ENCODE measurements around the gene CORIN.

The CORIN gene

GRCh38 chr4:47749060-47749459, 88.8 kb downstream of the CORIN start (continued):
- TF ChIP-seq TSHZ2 (CRISPR knock-in tag; IDR thresholded peaks at IDR 0.05) = no peak
- TF ChIP-seq CREB5 (CRISPR knock-in tag; IDR thresholded peaks at IDR 0.05; ENCODE audit: low read depth) = no peak
- TF ChIP-seq TOX (CRISPR knock-in tag; IDR thresholded peaks at IDR 0.05; ENCODE audit: borderline replicate concordance) = no peak

GRCh38 chr4:47747846-47748494, 89.9 kb downstream of the CORIN start:
- ATAC-seq = no peak
- no peak for TF ChIP-seq ZFP3 (CRISPR knock-in tag; IDR thresholded peaks at IDR 0.05)
- no peak for TF ChIP-seq BACH2 (CRISPR knock-in tag; IDR thresholded peaks at IDR 0.05; ENCODE audit: borderline replicate concordance)
- no peak for TF ChIP-seq ESRRG (CRISPR knock-in tag; IDR thresholded peaks at IDR 0.05)
- no peak for TF ChIP-seq RARB (CRISPR knock-in tag; IDR thresholded peaks at IDR 0.05)
- no peak for TF ChIP-seq ZNF565 (CRISPR knock-in tag; conservative IDR thresholded peaks at IDR 0.05; ENCODE audit: low read depth)
- no peak for TF ChIP-seq SNAI2 (CRISPR knock-in tag; IDR thresholded peaks at IDR 0.05)
- TF ChIP-seq ZNF8 (CRISPR knock-in tag; IDR thresholded peaks at IDR 0.05) = no peak
- TF ChIP-seq GLIS3 (CRISPR knock-in tag; IDR thresholded peaks at IDR 0.05) = no peak
- TF ChIP-seq CSRNP3 (CRISPR knock-in tag; IDR thresholded peaks at IDR 0.05) = no peak
- no peak for TF ChIP-seq PATZ1 (CRISPR knock-in tag; IDR thresholded peaks at IDR 0.05; ENCODE audit: borderline replicate concordance)
- no peak for TF ChIP-seq TOX (CRISPR knock-in tag; IDR thresholded peaks at IDR 0.05; ENCODE audit: borderline replicate concordance)
- no peak for TF ChIP-seq POU6F1 (CRISPR knock-in tag; IDR thresholded peaks at IDR 0.05; ENCODE audit: borderline replicate concordance, low read depth)
- no peak for TF ChIP-seq ISL1 (CRISPR knock-in tag; IDR thresholded peaks at IDR 0.05)
- TF ChIP-seq TSHZ2 (CRISPR knock-in tag; IDR thresholded peaks at IDR 0.05) = no peak

- ATAC-seq = no peak
- TF ChIP-seq TSHZ2 (CRISPR knock-in tag; IDR thresholded peaks at IDR 0.05) (no peak), GLIS3 (CRISPR knock-in tag; IDR thresholded peaks at IDR 0.05) (no peak), POU6F1 (CRISPR knock-in tag; IDR thresholded peaks at IDR 0.05; ENCODE audit: borderline replicate concordance, low read depth) (no peak), TOX (CRISPR knock-in tag; IDR thresholded peaks at IDR 0.05; ENCODE audit: borderline replicate concordance) (no peak), TCF4 (CRISPR knock-in tag; IDR thresholded peaks at IDR 0.05; ENCODE audit: borderline replicate concordance) (no peak), ZC3H10 (CRISPR knock-in tag; IDR thresholded peaks at IDR 0.05) (no peak), ISL1 (CRISPR knock-in tag; IDR thresholded peaks at IDR 0.05) (no peak), CSRNP3 (CRISPR knock-in tag; IDR thresholded peaks at IDR 0.05) (no peak), ZFP3 (CRISPR knock-in tag; IDR thresholded peaks at IDR 0.05) (no peak)
These were observed 90.7 kb downstream of the CORIN start for GRCh38 chr4:47747211-47747610.

Measured in SK-N-SH treated with all-trans-retinoic acid at 6 μM for 48 hours (cell line).